CD4-positive, CD25-positive, alpha-beta regulatory T cell (primary cell): ENCODE measurements around the gene LINC01488. TPM values are rescaled to one million over a fixed set of nuclear protein-coding genes. Genes with fewer than 3 reads are reported as not detected.

Experiments
- ATAC-seq, 2 donors: fragments of 150-1000 bp; cut with Tn5 transposase; one replicate each; pipeline ENCODE4 v1.10.0; 2021; ENCODE audit warnings: low read depth in 2 of 2, moderate number of reproducible peaks in 2 of 2, moderate library complexity in 1 of 2
- DNase-seq, 3 donors: peaks; one replicate each; pipeline versions ENCODE4 v3.0.0 to v3.0.0-alpha.2; 2012 to 2022; ENCODE audit warnings: mixed read lengths in 1 of 3
- H3K27ac ChIP-seq: one replicate; pipeline ENCODE4 v1.7.0; 2013; ENCODE audit warnings: mild to moderate bottlenecking, low read length; ENCODE audit not compliant: insufficient read depth, poor library complexity, severe bottlenecking
- H3K27me3 ChIP-seq: one replicate; pipeline ENCODE4 v1.7.0; 2013; ENCODE audit warnings: low read length; ENCODE audit not compliant: control insufficient read depth, insufficient read depth
- H3K36me3 ChIP-seq: one replicate; pipeline ENCODE4 v1.7.0; 2013; ENCODE audit warnings: mild to moderate bottlenecking, low read length, moderate library complexity; ENCODE audit not compliant: control insufficient read depth, insufficient read depth
- H3K4me1 ChIP-seq: 2 replicates; pipeline ENCODE4 v1.7.0; 2013; ENCODE audit warnings: mild to moderate bottlenecking, low read length; ENCODE audit not compliant: insufficient read depth, control insufficient read depth, poor library complexity, severe bottlenecking
- H3K4me3 ChIP-seq: one replicate; pipeline ENCODE4 v1.7.0; 2013; ENCODE audit warnings: low read depth, mild to moderate bottlenecking, low read length, moderate library complexity
- H3K9me3 ChIP-seq, 2 experiments: 1 replicate in 1 of 2; 2 replicates in 1 of 2; pipeline ENCODE4 v1.7.0; 2013; ENCODE audit warnings: low read length in 2 of 2, mild to moderate bottlenecking in 1 of 2, moderate library complexity in 1 of 2; ENCODE audit not compliant: control insufficient read depth in 2 of 2
- H3K27ac Mint-ChIP-seq, 3 donors: one replicate each; pipeline ENCODE4 v1.8.0; 2020 to 2022; ENCODE audit warnings: mild to moderate bottlenecking in 3 of 3, mixed read lengths in 3 of 3, moderate library complexity in 2 of 3
- H3K27me3 Mint-ChIP-seq: one replicate; pipeline ENCODE4 v1.8.0; 2022; ENCODE audit warnings: mild to moderate bottlenecking, mixed read lengths
- H3K36me3 Mint-ChIP-seq: one replicate; pipeline ENCODE4 v1.8.0; 2020; ENCODE audit warnings: mixed read lengths
- H3K4me1 Mint-ChIP-seq, 4 donors: one replicate each; pipeline ENCODE4 v1.8.0; 2020 to 2022; ENCODE audit warnings: mixed read lengths in 4 of 4, mild to moderate bottlenecking in 1 of 4
- H3K4me3 Mint-ChIP-seq, 4 donors: one replicate each; pipeline ENCODE4 v1.8.0; 2020 to 2022; ENCODE audit warnings: mild to moderate bottlenecking in 4 of 4, mixed read lengths in 4 of 4, moderate library complexity in 3 of 4
- H3K9me3 Mint-ChIP-seq, 7 donors: one replicate each; pipeline ENCODE4 v1.8.0; 2020 to 2022; ENCODE audit warnings: mixed read lengths in 7 of 7, mild to moderate bottlenecking in 3 of 7, moderate library complexity in 2 of 7
- polyA plus RNA-seq, 4 donors: library from polyadenylated mRNA; unstranded; fragments of 300-500 nt; fragmentation: Illumina TruSeq; gene quantifications; one replicate each; pipeline ENCODE4 v1.2.3, GENCODE V29; 2021
- total RNA-seq: library from RNA; stranded (reverse); gene quantifications from one replicate; pipeline ENCODE4 v1.2.3, GENCODE V29; 2022

Gene LINC01488
- total and polyA plus RNA-seq, 5 donors from 2014 or later = not detected

- H3K4me3 ChIP-seq = no peak overlapping the region
- H3K27me3 ChIP-seq = peaks cover 3% of the 10 kb centered on the region
- no peak overlapping the region for H3K27ac ChIP-seq
- no peaks in the 10 kb centered on the region for H3K9me3 ChIP-seq
- no peaks in the 10 kb centered on the region for H3K4me1 ChIP-seq
- no peaks in the 10 kb centered on the region for H3K36me3 Mint-ChIP-seq
- no peak for DNase-seq
- ATAC-seq = no peak
- no peaks in the 10 kb centered on the region for H3K36me3 ChIP-seq
- H3K27me3 Mint-ChIP-seq = peaks cover 6% of the 10 kb centered on the region
- H3K4me1 Mint-ChIP-seq = peaks cover 0 to 4% (median 1%) of the 10 kb centered on the region in 4 donors
- H3K27ac Mint-ChIP-seq = no peak overlapping the region
- peaks cover 0 to 3% (median 0%) of the 10 kb centered on the region in 7 donors for H3K9me3 Mint-ChIP-seq
- no peak overlapping the region for H3K4me3 Mint-ChIP-seq
Measured at GRCh38 chr11:69512790-69513189, 31.3 kb downstream of the LINC01488 start.

GRCh38 chr11:69513196-69513595 is 31.7 kb downstream of the LINC01488 start:
- Mint-ChIP-seq H3K36me3 (no peaks in the 10 kb centered on the region), H3K4me3 (no peak overlapping the region), H3K9me3 (peaks cover 0 to 4% (median 0%) of the 10 kb centered on the region in 7 donors), H3K27ac (no peak overlapping the region), H3K4me1 (peaks cover 0 to 4% (median 1%) of the 10 kb centered on the region in 4 donors), H3K27me3 (peaks cover 6% of the 10 kb centered on the region)
- H3K4me3 ChIP-seq = no peak overlapping the region
- ATAC-seq (no peak), DNase-seq (no peak)
- peaks cover 3% of the 10 kb centered on the region for H3K27me3 ChIP-seq
- H3K4me1 ChIP-seq = no peaks in the 10 kb centered on the region
- no peaks in the 10 kb centered on the region for H3K36me3 ChIP-seq
- no peak overlapping the region for H3K27ac ChIP-seq
- no peaks in the 10 kb centered on the region for H3K9me3 ChIP-seq

- H3K4me3 ChIP-seq = no peak overlapping the region
- no peaks in the 10 kb centered on the region for H3K9me3 ChIP-seq
- H3K4me1 Mint-ChIP-seq = peaks cover 0 to 4% (median 1%) of the 10 kb centered on the region in 4 donors
- H3K27me3 Mint-ChIP-seq = peaks cover 5% of the 10 kb centered on the region
- DNase-seq = no peak
- no peak overlapping the region for H3K27ac Mint-ChIP-seq
- ATAC-seq = no peak
- no peaks in the 10 kb centered on the region for H3K36me3 Mint-ChIP-seq
- peaks cover 0 to 9% (median 0%) of the 10 kb centered on the region in 7 donors for H3K9me3 Mint-ChIP-seq
- H3K4me3 Mint-ChIP-seq = no peak overlapping the region
- H3K36me3 ChIP-seq = no peaks in the 10 kb centered on the region
- no peaks in the 10 kb centered on the region for H3K4me1 ChIP-seq
- peaks cover 3% of the 10 kb centered on the region for H3K27me3 ChIP-seq
- no peak overlapping the region for H3K27ac ChIP-seq
Measured at GRCh38 chr11:69513663-69514224, 32.3 kb downstream of the LINC01488 start.

GRCh38 chr11:69514771-69515170 is 33.3 kb downstream of the LINC01488 start:
- Histone ChIP-seq H3K36me3 (no peaks in the 10 kb centered on the region), H3K4me1 (no peaks in the 10 kb centered on the region), H3K27ac (no peak overlapping the region), H3K9me3 (no peaks in the 10 kb centered on the region), H3K27me3 (peaks cover 3% of the 10 kb centered on the region), H3K4me3 (no peak overlapping the region)
- Mint-ChIP-seq H3K27me3 (no peaks in the 10 kb centered on the region), H3K4me3 (no peak overlapping the region), H3K36me3 (no peaks in the 10 kb centered on the region), H3K4me1 (peaks cover 0 to 2% (median 0%) of the 10 kb centered on the region in 4 donors), H3K27ac (no peak overlapping the region), H3K9me3 (peaks cover 0 to 10% (median 0%) of the 10 kb centered on the region in 7 donors)
- ATAC-seq (no peak), DNase-seq (no peak)

- H3K4me1 Mint-ChIP-seq = peaks cover 0 to 2% (median 0%) of the 10 kb centered on the region in 4 donors
- H3K36me3 Mint-ChIP-seq = no peaks in the 10 kb centered on the region
- Histone ChIP-seq H3K4me1 (no peaks in the 10 kb centered on the region), H3K36me3 (no peaks in the 10 kb centered on the region), H3K27me3 (peaks cover 3% of the 10 kb centered on the region), H3K27ac (no peak overlapping the region), H3K4me3 (no peak overlapping the region), H3K9me3 (no peaks in the 10 kb centered on the region)
- no peak for ATAC-seq
- H3K4me3 Mint-ChIP-seq = no peak overlapping the region
- peaks cover 0 to 10% (median 0%) of the 10 kb centered on the region in 7 donors for H3K9me3 Mint-ChIP-seq
- no peaks in the 10 kb centered on the region for H3K27me3 Mint-ChIP-seq
- DNase-seq = no peak
- H3K27ac Mint-ChIP-seq = no peak overlapping the region
Measured at GRCh38 chr11:69515271-69516245, 34.1 kb downstream of the LINC01488 start.

- DNase-seq = no peak
- no peak overlapping the region for H3K27ac ChIP-seq
- H3K27me3 ChIP-seq = no peaks in the 10 kb centered on the region
- Mint-ChIP-seq H3K4me1 (peaks cover 0 to 2% (median 0%) of the 10 kb centered on the region in 4 donors), H3K27me3 (no peaks in the 10 kb centered on the region), H3K36me3 (no peaks in the 10 kb centered on the region), H3K4me3 (no peak overlapping the region), H3K9me3 (peaks cover 0 to 10% (median 0%) of the 10 kb centered on the region in 7 donors), H3K27ac (no peak overlapping the region)
- H3K4me3 ChIP-seq = no peak overlapping the region
- H3K9me3 ChIP-seq = no peaks in the 10 kb centered on the region
- no peak for ATAC-seq
- no peaks in the 10 kb centered on the region for H3K36me3 ChIP-seq
- no peaks in the 10 kb centered on the region for H3K4me1 ChIP-seq
Measured at GRCh38 chr11:69516526-69516925, 35.1 kb downstream of the LINC01488 start.

- no peaks in the 10 kb centered on the region for H3K27me3 Mint-ChIP-seq
- DNase-seq (no peak), ATAC-seq (no peak)
Measured at GRCh38 chr11:69518081-69518950, 36.9 kb downstream of the LINC01488 start.

More at GRCh38 chr11:69518081-69518950, 36.9 kb downstream of the LINC01488 start:
- no peak overlapping the region for H3K27ac Mint-ChIP-seq
- peaks cover 0 to 10% (median 0%) of the 10 kb centered on the region in 7 donors for H3K9me3 Mint-ChIP-seq
- Histone ChIP-seq H3K27me3 (no peaks in the 10 kb centered on the region), H3K36me3 (no peaks in the 10 kb centered on the region), H3K9me3 (no peaks in the 10 kb centered on the region), H3K4me1 (no peaks in the 10 kb centered on the region), H3K4me3 (no peak overlapping the region), H3K27ac (no peak overlapping the region)
- no peaks in the 10 kb centered on the region for H3K36me3 Mint-ChIP-seq
- no peak overlapping the region for H3K4me3 Mint-ChIP-seq
- peaks cover 0 to 2% (median 0%) of the 10 kb centered on the region in 4 donors for H3K4me1 Mint-ChIP-seq
